Memory B cell (primary cell): Measurements from ENCODE around the gene CPO.

Experiments
- ATAC-seq: fragments of 150-1000 bp; cut with Tn5 transposase; 2 replicates; pipeline ENCODE4 v1.10.0; 2021; ENCODE audit warnings: low read depth, mild to moderate bottlenecking, moderate library complexity
- DNase-seq, 2 donors: peaks; one replicate each; pipeline ENCODE4 v3.0.0; 2022; ENCODE audit warnings: low spot score in 2 of 2
- H3K27ac Mint-ChIP-seq: one replicate; pipeline ENCODE4 v1.8.0; 2022; ENCODE audit warnings: mild to moderate bottlenecking, moderate library complexity, mixed read lengths
- H3K27me3 Mint-ChIP-seq: one replicate; pipeline ENCODE4 v1.8.0; 2022; ENCODE audit warnings: mixed read lengths
- H3K36me3 Mint-ChIP-seq: one replicate; pipeline ENCODE4 v1.8.0; 2022; ENCODE audit warnings: mild to moderate bottlenecking, mixed read lengths
- H3K4me1 Mint-ChIP-seq: one replicate; pipeline ENCODE4 v1.8.0; 2022; ENCODE audit warnings: mixed read lengths
- H3K4me3 Mint-ChIP-seq: one replicate; pipeline ENCODE4 v1.8.0; 2022; ENCODE audit warnings: mild to moderate bottlenecking, moderate library complexity, mixed read lengths
- H3K9me3 Mint-ChIP-seq: one replicate; pipeline ENCODE4 v1.8.0; 2022; ENCODE audit warnings: mixed read lengths

CPO gene

DNA sequence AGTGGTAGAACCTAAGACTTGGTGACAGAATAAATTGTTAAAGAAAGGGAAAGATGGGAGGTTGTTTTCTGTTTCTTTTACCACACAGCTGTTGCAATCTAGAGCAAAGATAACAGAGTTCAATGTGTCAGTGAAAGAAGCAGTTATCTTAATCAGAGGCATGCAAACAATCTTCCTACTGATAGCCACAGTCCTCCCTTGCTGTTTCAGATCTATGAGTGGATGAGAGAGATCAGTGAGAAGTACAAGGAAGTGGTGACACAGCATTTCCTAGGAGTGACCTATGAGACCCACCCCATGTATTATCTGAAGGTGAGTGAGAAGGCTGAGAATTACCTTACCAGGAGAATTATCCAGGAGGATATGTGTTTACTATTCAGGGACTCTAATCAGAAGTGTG is 15.9 kb downstream of the CPO start:
- ATAC-seq (no peak), DNase-seq (no peak)
- Mint-ChIP-seq H3K27ac (no peak overlapping the region), H3K4me3 (no peak overlapping the region), H3K4me1 (peaks cover 2% of the 10 kb centered on the region), H3K9me3 (peaks cover 12% of the 10 kb centered on the region), H3K36me3 (peaks cover 6% of the 10 kb centered on the region), H3K27me3 (peaks cover 6% of the 10 kb centered on the region)

DNA sequence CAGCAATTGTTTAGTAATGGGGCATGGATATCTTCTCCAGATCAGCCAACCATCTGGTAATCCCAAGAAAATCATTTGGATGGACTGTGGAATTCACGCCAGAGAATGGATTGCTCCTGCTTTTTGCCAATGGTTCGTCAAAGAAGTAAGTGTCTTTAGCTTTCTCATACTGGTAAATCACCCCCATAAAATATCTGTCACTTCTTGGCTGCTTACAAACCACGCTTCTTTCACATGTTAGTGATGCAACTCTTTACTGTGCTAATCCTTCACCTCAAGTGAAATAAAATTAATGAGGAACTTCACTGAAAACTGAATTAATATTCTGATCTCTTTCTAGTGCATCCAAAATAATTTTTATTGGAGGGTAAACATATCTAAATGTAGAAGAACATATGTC is 18.9 kb downstream of the CPO start:
- Mint-ChIP-seq H3K36me3 (peaks cover 6% of the 10 kb centered on the region), H3K4me3 (no peak overlapping the region), H3K9me3 (peaks cover 12% of the 10 kb centered on the region), H3K27ac (no peak overlapping the region), H3K27me3 (peaks cover 6% of the 10 kb centered on the region), H3K4me1 (peaks cover 2% of the 10 kb centered on the region)
- ATAC-seq (no peak), DNase-seq (no peak)

- no peaks in the 10 kb centered on the region for H3K9me3 Mint-ChIP-seq
- no peak for DNase-seq
- H3K36me3 Mint-ChIP-seq = no peaks in the 10 kb centered on the region
- H3K4me1 Mint-ChIP-seq = peaks cover under 1% of the 10 kb centered on the region
- no peak overlapping the region for H3K27ac Mint-ChIP-seq
- ATAC-seq = no peak
- no peak overlapping the region for H3K4me3 Mint-ChIP-seq
- H3K27me3 Mint-ChIP-seq = no peaks in the 10 kb centered on the region
These were observed 23.6 kb downstream of the CPO start for GRCh38 chr2:206962966-206963365.

DNA sequence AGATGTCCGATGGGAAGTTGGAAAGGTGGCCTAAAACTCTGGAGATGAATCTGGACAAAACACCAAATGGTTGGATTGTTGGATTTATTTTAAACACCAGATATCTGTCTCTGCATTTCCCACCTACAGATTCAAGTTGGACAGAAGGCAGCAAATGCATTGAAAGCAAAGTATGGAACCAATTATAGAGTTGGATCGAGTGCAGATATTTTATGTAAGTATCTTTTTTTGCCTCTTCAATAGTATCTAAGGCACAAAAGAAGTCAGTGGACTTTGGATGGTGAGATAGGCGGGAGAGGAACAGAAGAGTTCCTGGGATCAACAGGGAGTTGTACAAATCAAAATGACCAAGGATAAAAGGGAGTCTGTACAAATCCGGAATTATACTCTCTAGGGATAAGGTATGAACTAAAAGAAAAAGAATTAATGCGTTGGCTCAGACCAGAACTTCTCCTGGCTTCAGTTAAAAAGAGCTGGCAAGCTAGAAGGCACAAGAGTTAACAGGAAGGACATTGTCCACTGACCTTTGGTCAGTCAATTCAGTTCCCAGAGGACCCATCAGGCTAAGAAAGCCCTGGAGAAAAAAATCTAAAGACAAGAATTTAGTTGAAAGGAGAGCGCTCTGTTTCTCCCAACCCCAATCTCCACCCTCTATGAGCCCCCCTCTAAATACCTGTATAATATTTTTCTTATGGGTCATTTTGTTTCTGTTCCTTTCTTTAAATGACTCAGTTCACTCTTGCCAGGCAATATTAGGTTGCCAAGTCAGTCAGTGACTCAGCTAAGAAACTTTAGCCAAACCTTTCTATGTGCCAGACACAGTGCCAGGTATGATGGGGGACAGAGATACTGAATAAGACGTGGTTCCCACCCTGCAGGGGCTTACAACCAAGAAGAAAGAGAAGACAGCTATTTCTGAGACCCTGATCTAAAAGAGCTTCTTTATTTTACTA is 29.1 kb downstream of the CPO start:
- Mint-ChIP-seq H3K4me3 (no peak overlapping the region), H3K4me1 (no peaks in the 10 kb centered on the region), H3K27me3 (no peaks in the 10 kb centered on the region), H3K9me3 (no peaks in the 10 kb centered on the region), H3K27ac (no peak overlapping the region), H3K36me3 (no peaks in the 10 kb centered on the region)
- DNase-seq (no peak), ATAC-seq (no peak)

DNA sequence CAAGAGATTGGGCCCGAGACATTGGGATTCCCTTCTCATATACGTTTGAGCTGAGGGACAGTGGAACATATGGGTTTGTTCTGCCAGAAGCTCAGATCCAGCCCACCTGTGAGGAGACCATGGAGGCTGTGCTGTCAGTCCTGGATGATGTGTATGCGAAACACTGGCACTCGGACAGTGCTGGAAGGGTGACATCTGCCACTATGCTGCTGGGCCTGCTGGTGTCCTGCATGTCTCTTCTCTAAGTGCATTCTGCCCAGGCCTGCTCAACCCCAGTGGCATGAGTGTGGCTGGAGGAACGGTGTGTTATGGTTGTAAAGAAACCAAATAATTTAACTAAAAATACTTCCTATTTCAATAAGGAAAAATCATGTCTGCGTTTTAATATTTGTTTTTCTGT is 29.9 kb downstream of the CPO start:
- H3K27ac Mint-ChIP-seq = no peak overlapping the region
- H3K36me3 Mint-ChIP-seq = no peaks in the 10 kb centered on the region
- H3K27me3 Mint-ChIP-seq = peaks cover 3% of the 10 kb centered on the region
- no peaks in the 10 kb centered on the region for H3K9me3 Mint-ChIP-seq
- no peak overlapping the region for H3K4me3 Mint-ChIP-seq
- no peaks in the 10 kb centered on the region for H3K4me1 Mint-ChIP-seq
- no peak for DNase-seq
- no peak for ATAC-seq

- H3K36me3 Mint-ChIP-seq = no peaks in the 10 kb centered on the region
- H3K4me1 Mint-ChIP-seq = no peaks in the 10 kb centered on the region
- DNase-seq (no peak), ATAC-seq (no peak)
- no peak overlapping the region for H3K27ac Mint-ChIP-seq
- no peak overlapping the region for H3K4me3 Mint-ChIP-seq
- H3K27me3 Mint-ChIP-seq = peaks cover 10% of the 10 kb centered on the region
- peaks cover 5% of the 10 kb centered on the region for H3K9me3 Mint-ChIP-seq
These were observed 31.5 kb downstream of the CPO start for GRCh38 chr2:206970589-206971360.

GRCh38 chr2:206971805-206972204 is 32.5 kb downstream of the CPO start:
- Mint-ChIP-seq H3K27ac (no peak overlapping the region), H3K27me3 (peaks cover 10% of the 10 kb centered on the region), H3K4me3 (no peak overlapping the region), H3K9me3 (peaks cover 5% of the 10 kb centered on the region), H3K36me3 (no peaks in the 10 kb centered on the region), H3K4me1 (no peaks in the 10 kb centered on the region)
- DNase-seq (no peak), ATAC-seq (no peak)

DNA sequence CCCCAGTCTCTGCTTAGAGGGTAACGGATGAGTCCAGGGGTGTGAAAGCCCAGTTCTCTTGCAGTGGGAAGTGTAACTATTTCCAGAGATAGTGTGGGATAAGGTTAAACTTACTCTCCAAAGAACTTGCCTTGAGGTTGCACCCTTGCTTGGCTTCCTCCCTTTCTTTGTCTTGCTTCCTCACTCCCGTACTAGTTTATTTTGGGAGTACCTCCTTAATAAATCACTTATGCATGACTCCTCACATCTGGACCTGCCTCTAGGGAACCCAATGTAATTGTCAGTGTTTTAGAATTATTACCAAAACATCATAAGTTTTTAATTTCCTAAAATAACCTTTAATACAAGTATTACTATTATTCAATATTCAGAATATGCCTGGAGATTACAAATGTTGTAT is 35.2 kb downstream of the CPO start:
- Mint-ChIP-seq H3K27ac (no peak overlapping the region), H3K4me1 (no peaks in the 10 kb centered on the region), H3K9me3 (peaks cover 5% of the 10 kb centered on the region), H3K4me3 (no peak overlapping the region), H3K36me3 (no peaks in the 10 kb centered on the region), H3K27me3 (peaks cover 10% of the 10 kb centered on the region)
- DNase-seq = no peak
- ATAC-seq = no peak

DNA sequence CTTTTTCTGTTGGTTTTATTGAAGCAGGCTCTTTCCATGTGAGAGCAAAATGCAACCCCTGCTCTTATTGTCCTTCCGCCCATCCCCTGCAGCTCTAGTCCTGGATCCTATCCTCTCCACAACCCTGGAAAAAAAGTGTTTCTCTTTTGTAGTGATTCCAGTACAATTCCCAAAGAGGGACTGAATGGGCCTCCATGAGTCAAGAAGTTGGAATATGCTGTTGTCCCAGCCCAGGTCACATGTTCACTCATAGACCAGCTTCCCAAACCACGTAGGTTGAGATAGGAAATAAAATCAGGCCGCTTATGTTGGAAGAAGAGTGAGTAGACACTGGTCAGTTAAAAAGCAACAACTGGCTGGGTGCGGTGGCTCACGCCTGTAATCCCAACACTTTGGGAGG is 39.4 kb downstream of the CPO start:
- no peak for ATAC-seq
- peaks cover 4% of the 10 kb centered on the region for H3K4me1 Mint-ChIP-seq
- no peaks in the 10 kb centered on the region for H3K36me3 Mint-ChIP-seq
- H3K9me3 Mint-ChIP-seq = peaks cover 5% of the 10 kb centered on the region
- H3K27me3 Mint-ChIP-seq = peaks cover 14% of the 10 kb centered on the region
- no peak overlapping the region for H3K4me3 Mint-ChIP-seq
- H3K27ac Mint-ChIP-seq = no peak overlapping the region
- no peak for DNase-seq

GRCh38 chr2:206979365-206979764 is 40.0 kb downstream of the CPO start:
- Mint-ChIP-seq H3K36me3 (no peaks in the 10 kb centered on the region), H3K4me3 (no peak overlapping the region), H3K27me3 (peaks cover 11% of the 10 kb centered on the region), H3K4me1 (peaks cover 4% of the 10 kb centered on the region), H3K27ac (no peak overlapping the region), H3K9me3 (peaks cover 5% of the 10 kb centered on the region)
- DNase-seq (no peak), ATAC-seq (no peak)

DNA sequence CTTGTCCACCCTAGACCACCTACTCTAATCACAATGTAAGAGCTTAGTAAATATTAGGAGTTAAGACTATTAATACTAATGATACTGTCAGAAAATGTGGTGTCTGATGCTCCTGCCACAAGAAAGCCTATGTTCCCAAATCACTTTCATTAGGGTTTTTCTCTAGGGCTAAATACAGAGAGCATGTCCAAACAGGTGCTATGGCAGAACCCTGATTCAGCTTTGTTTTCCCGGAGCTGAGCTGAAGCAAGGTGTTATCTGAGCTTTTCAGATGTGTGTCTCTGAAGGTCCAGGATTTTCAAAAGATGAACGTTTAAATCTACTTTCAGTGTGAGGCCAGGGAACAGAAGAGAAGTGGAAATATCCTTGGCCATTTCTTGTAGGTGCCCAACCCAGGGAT is 40.6 kb downstream of the CPO start:
- H3K36me3 Mint-ChIP-seq = no peaks in the 10 kb centered on the region
- H3K27me3 Mint-ChIP-seq = peaks cover 9% of the 10 kb centered on the region
- peaks cover 4% of the 10 kb centered on the region for H3K4me1 Mint-ChIP-seq
- H3K27ac Mint-ChIP-seq = no peak overlapping the region
- peaks cover 5% of the 10 kb centered on the region for H3K9me3 Mint-ChIP-seq
- ATAC-seq (no peak), DNase-seq (no peak)
- H3K4me3 Mint-ChIP-seq = no peak overlapping the region

DNA sequence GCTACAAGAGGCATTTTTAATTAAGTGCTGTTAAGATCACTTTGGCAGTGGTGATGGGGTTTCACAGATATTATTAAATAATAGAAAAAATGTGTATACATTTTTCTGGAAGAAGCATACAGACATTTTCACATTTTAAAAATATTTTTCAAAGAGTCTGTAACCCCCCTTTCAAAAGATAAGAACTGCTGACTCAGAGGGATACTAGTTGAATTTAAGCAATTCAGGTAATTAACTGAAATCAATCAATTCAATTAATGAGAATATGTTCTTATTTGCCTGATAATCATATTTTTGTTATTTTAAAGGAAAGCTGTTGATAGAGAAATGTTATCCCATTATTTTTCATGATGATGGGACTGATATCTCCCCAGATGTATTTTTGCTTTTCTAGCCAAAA is 41.1 kb downstream of the CPO start:
- Mint-ChIP-seq H3K4me1 (peaks cover 4% of the 10 kb centered on the region), H3K27ac (no peak overlapping the region), H3K36me3 (no peaks in the 10 kb centered on the region), H3K27me3 (peaks cover 7% of the 10 kb centered on the region), H3K9me3 (peaks cover 3% of the 10 kb centered on the region), H3K4me3 (no peak overlapping the region)
- ATAC-seq = no peak
- no peak for DNase-seq

DNA sequence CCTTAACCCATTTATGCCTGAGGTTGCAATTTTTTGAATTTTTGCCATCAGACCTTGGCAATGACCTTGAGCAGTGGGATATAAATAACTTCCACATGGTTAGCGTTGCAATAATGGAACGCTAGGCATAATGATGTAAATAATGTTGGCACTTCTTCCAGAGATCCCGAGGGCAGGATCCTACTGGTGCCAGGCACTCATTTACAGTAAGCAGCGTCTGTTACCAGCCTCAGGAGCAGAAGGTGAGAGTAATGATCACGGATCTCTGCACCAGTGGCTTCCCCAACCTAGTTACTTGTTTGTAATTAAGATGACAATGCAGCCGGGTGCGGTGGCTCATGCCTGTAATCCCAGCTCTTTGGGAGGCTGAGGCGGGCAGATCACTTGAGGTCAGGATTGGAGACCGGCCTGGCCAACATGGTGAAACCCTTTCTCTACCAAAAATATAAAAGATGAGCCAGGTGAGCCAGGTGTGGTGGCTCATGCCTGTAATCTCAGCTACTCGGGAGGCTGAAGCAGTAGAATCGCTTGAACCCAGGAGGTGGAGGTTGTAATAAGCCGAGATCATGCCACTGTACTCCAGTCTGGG is 41.9 kb downstream of the CPO start:
- Mint-ChIP-seq H3K4me1 (peaks cover 4% of the 10 kb centered on the region), H3K27me3 (peaks cover 3% of the 10 kb centered on the region), H3K4me3 (no peak overlapping the region), H3K9me3 (no peaks in the 10 kb centered on the region), H3K36me3 (no peaks in the 10 kb centered on the region), H3K27ac (no peak overlapping the region)
- no peak for ATAC-seq
- no peak for DNase-seq

DNA sequence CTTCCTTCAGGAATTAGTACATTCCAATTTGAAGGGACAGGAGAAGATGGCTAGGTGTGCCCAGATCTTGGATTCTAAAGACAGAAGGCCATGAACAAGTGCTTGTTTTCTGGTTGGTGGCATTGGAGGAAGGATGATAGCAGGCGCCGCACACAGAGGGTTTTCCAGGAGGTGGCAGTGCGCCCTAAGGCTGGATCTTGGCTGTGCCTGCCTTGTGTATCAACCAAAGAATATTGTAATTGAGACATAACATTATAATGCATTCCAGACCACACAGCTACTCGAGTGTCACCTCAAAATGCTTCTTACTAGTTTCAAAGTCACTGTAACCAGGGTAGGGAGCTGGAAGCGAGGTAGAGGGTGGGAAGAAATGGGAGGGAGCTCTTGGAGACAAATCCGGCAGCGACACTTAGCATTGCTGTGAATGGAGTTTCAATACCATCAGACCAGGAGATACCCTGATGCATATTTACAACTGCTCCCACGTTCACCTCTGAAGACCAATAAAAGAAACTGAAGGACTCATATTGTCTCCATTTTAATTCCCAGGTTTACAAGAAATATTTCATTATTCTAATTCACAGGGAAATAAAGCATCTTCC is 42.5 kb downstream of the CPO start:
- ATAC-seq (peak; percentile 65), DNase-seq (peak; percentile 15 to 31)
- Mint-ChIP-seq H3K36me3 (no peaks in the 10 kb centered on the region), H3K4me3 (no peak overlapping the region), H3K27ac (no peak overlapping the region), H3K9me3 (no peaks in the 10 kb centered on the region), H3K4me1 (peaks cover 4% of the 10 kb centered on the region), H3K27me3 (peaks cover 5% of the 10 kb centered on the region)
